ENCODE results near the gene RAB11FIP4.

GRCh38 chr17:31573861-31574260 lies 182.4 kb downstream of the RAB11FIP4 start:
- TF ChIP-seq, protein P1, sequence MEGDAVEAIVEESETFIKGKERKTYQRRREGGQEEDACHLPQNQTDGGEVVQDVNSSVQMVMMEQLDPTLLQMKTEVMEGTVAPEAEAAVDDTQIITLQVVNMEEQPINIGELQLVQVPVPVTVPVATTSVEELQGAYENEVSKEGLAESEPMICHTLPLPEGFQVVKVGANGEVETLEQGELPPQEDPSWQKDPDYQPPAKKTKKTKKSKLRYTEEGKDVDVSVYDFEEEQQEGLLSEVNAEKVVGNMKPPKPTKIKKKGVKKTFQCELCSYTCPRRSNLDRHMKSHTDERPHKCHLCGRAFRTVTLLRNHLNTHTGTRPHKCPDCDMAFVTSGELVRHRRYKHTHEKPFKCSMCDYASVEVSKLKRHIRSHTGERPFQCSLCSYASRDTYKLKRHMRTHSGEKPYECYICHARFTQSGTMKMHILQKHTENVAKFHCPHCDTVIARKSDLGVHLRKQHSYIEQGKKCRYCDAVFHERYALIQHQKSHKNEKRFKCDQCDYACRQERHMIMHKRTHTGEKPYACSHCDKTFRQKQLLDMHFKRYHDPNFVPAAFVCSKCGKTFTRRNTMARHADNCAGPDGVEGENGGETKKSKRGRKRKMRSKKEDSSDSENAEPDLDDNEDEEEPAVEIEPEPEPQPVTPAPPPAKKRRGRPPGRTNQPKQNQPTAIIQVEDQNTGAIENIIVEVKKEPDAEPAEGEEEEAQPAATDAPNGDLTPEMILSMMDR (conservative IDR thresholded peaks at IDR 0.05 in 1 of 2, IDR thresholded peaks at IDR 0.05 in 1 of 2; ENCODE audit: low read depth in 1 of 2, low read length in 2 of 2): no peak
- TF ChIP-seq EZH2 (IDR thresholded peaks at IDR 0.05; ENCODE audit: low read length, missing control alignments): no peak
